ENCODE results near the gene MTMR11. TPM values are rescaled to one million over a fixed set of nuclear protein-coding genes. Genes with fewer than 3 reads are reported as not detected.

MTMR11 gene
- 1.0 TPM for polyA plus RNA-seq (2012; ENCODE audit: missing spikeins)

GRCh38 chr1:149936170-149936991 is at the start of gene MTMR11:
Gene MTMR11 (minus strand): TSS chr1:149936879. CDS start chr1:149936647, 232 bp downstream.
- TF ChIP-seq TAF1 (IDR thresholded peaks at IDR 0.05; ENCODE audit: borderline replicate concordance, low read depth, low read length), result no peak
- TF ChIP-seq POLR2AphosphoS5 (IDR thresholded peaks at IDR 0.05; ENCODE audit: low read depth, low read length), result no peak
- TF ChIP-seq POLR2A (IDR thresholded peaks at IDR 0.05; ENCODE audit: low read depth, low read length), result no peak
- DNase-seq (ENCODE audit: insufficient read length), result no peak
- FAIRE-seq, result no peak

- peak; percentile 64 for FAIRE-seq
- DNase-seq (ENCODE audit: insufficient read length), result no peak
- TF ChIP-seq TAF1 (IDR thresholded peaks at IDR 0.05; ENCODE audit: borderline replicate concordance, low read depth, low read length) (no peak), POLR2A (IDR thresholded peaks at IDR 0.05; ENCODE audit: low read depth, low read length) (no peak), POLR2AphosphoS5 (IDR thresholded peaks at IDR 0.05; ENCODE audit: low read depth, low read length) (no peak)
These were observed 43.4 kb upstream of the MTMR11 start for GRCh38 chr1:149979972-149980540.

- TF ChIP-seq POLR2A (IDR thresholded peaks at IDR 0.05; ENCODE audit: low read depth, low read length) (no peak), POLR2AphosphoS5 (IDR thresholded peaks at IDR 0.05; ENCODE audit: low read depth, low read length) (no peak), TAF1 (IDR thresholded peaks at IDR 0.05; ENCODE audit: borderline replicate concordance, low read depth, low read length) (no peak)
- no peak for DNase-seq (ENCODE audit: insufficient read length)
- FAIRE-seq, result no peak
These were observed 42.7 kb upstream of the MTMR11 start for GRCh38 chr1:149979245-149979971.

GRCh38 chr1:149978547-149979023 is 41.9 kb upstream of the MTMR11 start:
- no peak for DNase-seq (ENCODE audit: insufficient read length)
- TF ChIP-seq TAF1 (IDR thresholded peaks at IDR 0.05; ENCODE audit: borderline replicate concordance, low read depth, low read length), result no peak
- TF ChIP-seq POLR2A (IDR thresholded peaks at IDR 0.05; ENCODE audit: low read depth, low read length), result no peak
- TF ChIP-seq POLR2AphosphoS5 (IDR thresholded peaks at IDR 0.05; ENCODE audit: low read depth, low read length), result no peak
- no peak for FAIRE-seq

- no peak for TF ChIP-seq POLR2AphosphoS5 (IDR thresholded peaks at IDR 0.05; ENCODE audit: low read depth, low read length)
- TF ChIP-seq POLR2A (IDR thresholded peaks at IDR 0.05; ENCODE audit: low read depth, low read length), result no peak
- TF ChIP-seq TAF1 (IDR thresholded peaks at IDR 0.05; ENCODE audit: borderline replicate concordance, low read depth, low read length), result no peak
- DNase-seq (ENCODE audit: insufficient read length) (no peak), FAIRE-seq (no peak)
These were observed 40.7 kb upstream of the MTMR11 start for GRCh38 chr1:149977345-149977744.

GRCh38 chr1:149972547-149972946 is 35.9 kb upstream of the MTMR11 start:
- TF ChIP-seq POLR2A (IDR thresholded peaks at IDR 0.05; ENCODE audit: low read depth, low read length) (no peak), POLR2AphosphoS5 (IDR thresholded peaks at IDR 0.05; ENCODE audit: low read depth, low read length) (no peak)
- FAIRE-seq, result no peak
- no peak for DNase-seq (ENCODE audit: insufficient read length)

GRCh38 chr1:149967646-149968045 is 31.0 kb upstream of the MTMR11 start:
- TF ChIP-seq TAF1 (IDR thresholded peaks at IDR 0.05; ENCODE audit: borderline replicate concordance, low read depth, low read length) (no peak), POLR2AphosphoS5 (IDR thresholded peaks at IDR 0.05; ENCODE audit: low read depth, low read length) (no peak), POLR2A (IDR thresholded peaks at IDR 0.05; ENCODE audit: low read depth, low read length) (no peak)
- FAIRE-seq, result no peak
- no peak for DNase-seq (ENCODE audit: insufficient read length)

GRCh38 chr1:149967041-149967440 is 30.4 kb upstream of the MTMR11 start:
- TF ChIP-seq POLR2A (IDR thresholded peaks at IDR 0.05; ENCODE audit: low read depth, low read length) (no peak), TAF1 (IDR thresholded peaks at IDR 0.05; ENCODE audit: borderline replicate concordance, low read depth, low read length) (no peak), POLR2AphosphoS5 (IDR thresholded peaks at IDR 0.05; ENCODE audit: low read depth, low read length) (no peak)
- no peak for FAIRE-seq
- DNase-seq (ENCODE audit: insufficient read length), result no peak

GRCh38 chr1:149966405-149966804 is 29.7 kb upstream of the MTMR11 start:
- DNase-seq (ENCODE audit: insufficient read length) (no peak), FAIRE-seq (no peak)
- TF ChIP-seq POLR2A (IDR thresholded peaks at IDR 0.05; ENCODE audit: low read depth, low read length) (no peak), POLR2AphosphoS5 (IDR thresholded peaks at IDR 0.05; ENCODE audit: low read depth, low read length) (no peak), TAF1 (IDR thresholded peaks at IDR 0.05; ENCODE audit: borderline replicate concordance, low read depth, low read length) (no peak)

- DNase-seq (ENCODE audit: insufficient read length), result no peak
- TF ChIP-seq TAF1 (IDR thresholded peaks at IDR 0.05; ENCODE audit: borderline replicate concordance, low read depth, low read length) (no peak), POLR2A (IDR thresholded peaks at IDR 0.05; ENCODE audit: low read depth, low read length) (no peak), POLR2AphosphoS5 (IDR thresholded peaks at IDR 0.05; ENCODE audit: low read depth, low read length) (no peak)
- FAIRE-seq, result no peak
These were observed 28.8 kb upstream of the MTMR11 start for GRCh38 chr1:149965440-149965839.

- DNase-seq (ENCODE audit: insufficient read length) (no peak), FAIRE-seq (no peak)
These were observed 26.7 kb upstream of the MTMR11 start for GRCh38 chr1:149963358-149963757.

More at GRCh38 chr1:149963358-149963757, 26.7 kb upstream of the MTMR11 start:
- no peak for TF ChIP-seq TAF1 (IDR thresholded peaks at IDR 0.05; ENCODE audit: borderline replicate concordance, low read depth, low read length)
- no peak for TF ChIP-seq POLR2A (IDR thresholded peaks at IDR 0.05; ENCODE audit: low read depth, low read length)
- TF ChIP-seq POLR2AphosphoS5 (IDR thresholded peaks at IDR 0.05; ENCODE audit: low read depth, low read length), result no peak

All from GM12892 (cell line).